MM.1S (cell line): Measurements from ENCODE around the gene PAX7.

Experiments used
- DNase-seq: peaks from one replicate; pipeline ENCODE4 v3.0.0-alpha.2; 2015
- H2AFZ ChIP-seq: fragments of 300-600 bp; sonication (generic); 2 replicates; pipeline ENCODE4 v1.6.0; 2016; ENCODE audit warnings: antibody characterized with exemption, low read length
- H3F3A ChIP-seq: fragments of 300-600 bp; sonication (generic); 2 replicates; pipeline ENCODE4 v1.6.1; 2016; ENCODE audit warnings: mild to moderate bottlenecking, antibody characterized with exemption, low read length, moderate library complexity, mixed read lengths; ENCODE audit not compliant: insufficient read depth
- H3K27ac ChIP-seq: fragments of 300-600 bp; sonication (generic); 2 replicates; pipeline ENCODE4 v1.5.1; 2016; ENCODE audit warnings: mild to moderate bottlenecking, low read length
- H3K27me3 ChIP-seq: fragments of 300-600 bp; sonication (generic); replicated peaks from 2 replicates; pipeline ENCODE4 v1.6.0; 2016; ENCODE audit warnings: low read length; ENCODE audit not compliant: insufficient read depth
- H3K36me3 ChIP-seq: fragments of 300-600 bp; sonication (generic); replicated peaks from 2 replicates; pipeline ENCODE4 v1.6.1; 2016; ENCODE audit warnings: mild to moderate bottlenecking, low read length, mixed read lengths; ENCODE audit not compliant: insufficient read depth
- H3K4me1 ChIP-seq: fragments of 300-600 bp; sonication (generic); 2 replicates; pipeline ENCODE4 v1.6.1; 2016; ENCODE audit warnings: low read length, mixed read lengths
- H3K4me2 ChIP-seq: fragments of 300-600 bp; sonication (generic); 2 replicates; pipeline ENCODE4 v1.6.0; 2016; ENCODE audit warnings: low read depth, low read length
- H3K4me3 ChIP-seq: fragments of 300-600 bp; sonication (generic); 2 replicates; pipeline ENCODE4 v1.5.1; 2016; ENCODE audit warnings: low read length, mixed read lengths
- H3K79me2 ChIP-seq: fragments of 300-600 bp; sonication (generic); 2 replicates; pipeline ENCODE4 v1.6.1; 2016; ENCODE audit warnings: mixed run types, low read length, mixed read lengths
- H3K9ac ChIP-seq: fragments of 300-600 bp; sonication (generic); 2 replicates; pipeline ENCODE4 v1.6.1; 2016; ENCODE audit warnings: low read length, mixed read lengths
- H3K9me2 ChIP-seq: fragments of 300-600 bp; sonication (generic); replicated peaks from 2 replicates; pipeline ENCODE4 v1.6.1; 2016; ENCODE audit warnings: mild to moderate bottlenecking, low read length, mixed read lengths; ENCODE audit not compliant: insufficient read depth
- H3K9me3 ChIP-seq: fragments of 300-600 bp; sonication (generic); replicated peaks from 2 replicates; pipeline ENCODE4 v1.6.1; 2016; ENCODE audit warnings: mild to moderate bottlenecking, low read length, mixed read lengths; ENCODE audit not compliant: insufficient read depth
- H4K20me1 ChIP-seq: fragments of 300-600 bp; sonication (generic); 2 replicates; pipeline ENCODE4 v1.6.1; 2016; ENCODE audit warnings: mild to moderate bottlenecking, low read length, moderate library complexity, mixed read lengths; ENCODE audit not compliant: insufficient read depth
- CTCF ChIP-seq: fragments of 300-600 bp; sonication (generic); IDR thresholded peaks from 2 replicates; pipeline ENCODE4 v1.5.1; 2016; ENCODE audit warnings: antibody characterized with exemption, low read length, mixed read lengths
- EZH2 ChIP-seq: fragments of 300-600 bp; sonication (generic); optimal IDR thresholded peaks from 2 replicates; pipeline ENCODE3; 2017; ENCODE audit warnings: low read depth, mild to moderate bottlenecking, antibody characterized with exemption, low read length, mixed read lengths
- EZH2phosphoT487 ChIP-seq: fragments of 300-600 bp; sonication (generic); IDR thresholded peaks from 2 replicates; pipeline ENCODE4 v1.6.1; 2018; ENCODE audit warnings: antibody characterized with exemption, low read length

The PAX7 gene

DNA sequence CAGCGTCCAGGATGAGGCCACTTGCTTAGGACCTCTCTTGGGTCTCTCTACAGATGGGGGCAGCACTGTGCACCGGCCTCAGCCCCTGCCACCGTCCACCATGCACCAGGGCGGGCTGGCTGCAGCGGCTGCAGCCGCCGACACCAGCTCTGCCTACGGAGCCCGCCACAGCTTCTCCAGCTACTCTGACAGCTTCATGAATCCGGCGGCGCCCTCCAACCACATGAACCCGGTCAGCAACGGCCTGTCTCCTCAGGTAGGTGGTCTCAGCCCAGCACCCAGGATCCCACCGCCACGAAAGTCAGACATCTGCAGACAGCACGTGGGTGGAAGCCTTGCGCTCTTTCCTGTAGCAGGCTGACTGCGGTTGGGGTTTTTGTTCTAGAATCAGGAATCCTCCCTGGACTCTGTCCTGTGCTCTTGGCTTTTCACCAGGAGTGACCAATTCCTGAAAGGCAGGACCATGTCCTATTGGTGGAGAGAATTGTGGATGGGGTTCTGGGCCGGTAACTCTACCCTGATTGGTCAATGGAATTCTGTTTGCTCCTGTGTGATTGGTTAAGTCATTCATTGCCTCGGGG, 72.5 kb downstream of the PAX7 start:
- no peaks in the 10 kb centered on the region for H3K79me2 ChIP-seq
- peaks cover 91% of the 10 kb centered on the region for H3K27me3 ChIP-seq
- H4K20me1 ChIP-seq = no peaks in the 10 kb centered on the region
- H3K4me2 ChIP-seq = no peak overlapping the region
- H3K9ac ChIP-seq = no peak overlapping the region
- TF ChIP-seq EZH2phosphoT487 (no peak), EZH2 (no peak), CTCF (no peak)
- H3K4me1 ChIP-seq = no peaks in the 10 kb centered on the region
- H3K36me3 ChIP-seq = no peaks in the 10 kb centered on the region
- H3F3A ChIP-seq = no peaks in the 10 kb centered on the region
- H2AFZ ChIP-seq = no peak overlapping the region
- no peaks in the 10 kb centered on the region for H3K9me2 ChIP-seq
- no peaks in the 10 kb centered on the region for H3K9me3 ChIP-seq
- H3K27ac ChIP-seq = no peak overlapping the region
- no peak overlapping the region for H3K4me3 ChIP-seq
- DNase-seq = no peak

GRCh38 chr1:18705811-18706210, 75.2 kb downstream of the PAX7 start:
- Histone ChIP-seq H3K27me3 (peaks cover 93% of the 10 kb centered on the region), H3K79me2 (no peaks in the 10 kb centered on the region), H3K4me2 (no peak overlapping the region), H3F3A (no peaks in the 10 kb centered on the region), H3K27ac (no peak overlapping the region), H3K36me3 (no peaks in the 10 kb centered on the region), H2AFZ (no peak overlapping the region), H3K9me3 (no peaks in the 10 kb centered on the region), H3K4me1 (no peaks in the 10 kb centered on the region), H3K9ac (no peak overlapping the region), H3K9me2 (no peaks in the 10 kb centered on the region), H3K4me3 (no peak overlapping the region), H4K20me1 (no peaks in the 10 kb centered on the region)
- TF ChIP-seq EZH2phosphoT487 = no peak
- DNase-seq = peak; percentile 20

DNA sequence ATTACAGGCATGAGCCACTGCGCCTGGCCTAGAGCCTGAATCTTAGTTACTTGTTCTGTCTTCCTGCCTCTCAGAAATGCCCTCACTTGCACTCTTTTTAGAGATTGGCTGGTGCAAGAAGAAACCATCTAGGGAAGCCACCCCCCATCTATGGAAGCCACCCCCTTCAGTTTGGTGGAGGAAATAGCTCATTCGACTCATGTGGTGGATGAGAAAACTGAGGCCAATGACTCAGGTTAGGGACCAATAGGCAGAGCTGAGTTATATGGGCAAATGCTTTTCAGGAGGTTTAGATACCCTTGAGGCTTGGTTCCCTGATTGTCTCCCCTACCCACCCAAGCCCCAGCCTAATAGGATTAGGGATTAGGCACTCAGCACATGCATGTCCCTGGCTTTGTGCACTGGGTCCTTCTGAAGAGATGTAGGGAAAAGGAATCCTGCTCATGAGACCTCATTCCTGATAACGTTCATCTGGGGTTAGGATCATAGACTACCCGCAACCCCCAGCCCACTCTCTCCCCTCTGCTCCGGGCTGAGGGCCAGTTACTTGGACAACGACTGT, 77.1 kb downstream of the PAX7 start:
- Histone ChIP-seq H3K27me3 (peaks cover 96% of the 10 kb centered on the region), H3K4me2 (no peak overlapping the region), H3K36me3 (no peaks in the 10 kb centered on the region), H3K79me2 (no peaks in the 10 kb centered on the region), H3F3A (no peaks in the 10 kb centered on the region), H3K9me2 (no peaks in the 10 kb centered on the region), H2AFZ (no peak overlapping the region), H3K9ac (no peak overlapping the region), H4K20me1 (no peaks in the 10 kb centered on the region), H3K4me3 (no peak overlapping the region), H3K9me3 (no peaks in the 10 kb centered on the region), H3K27ac (no peak overlapping the region), H3K4me1 (no peaks in the 10 kb centered on the region)
- TF ChIP-seq EZH2 = no peak
- no peak for TF ChIP-seq EZH2phosphoT487
- no peak for TF ChIP-seq CTCF
- no peak for DNase-seq

DNA sequence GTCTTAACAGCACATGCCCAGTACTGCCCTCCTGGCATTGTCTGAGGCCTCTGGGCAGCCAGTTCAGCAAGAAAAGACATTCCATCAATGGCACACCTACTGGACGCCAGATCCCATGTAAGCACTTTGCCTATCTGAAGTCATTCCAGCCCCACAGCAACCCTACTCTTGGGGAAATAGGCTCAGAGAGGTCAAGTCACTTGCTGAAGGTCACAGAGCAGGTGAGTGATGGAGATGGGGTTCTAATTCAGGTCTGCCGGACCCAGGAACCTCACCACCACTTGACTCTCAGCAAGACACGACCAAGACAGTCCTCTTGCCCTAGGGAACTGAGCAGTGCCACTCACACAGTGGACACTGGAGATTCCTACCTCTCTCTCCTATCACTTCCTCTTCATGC, 79.4 kb downstream of the PAX7 start:
- 0 out of 2 replicates have a peak, but pooled peaks cover 2% of the 10 kb centered on the region for H4K20me1 ChIP-seq
- no peak overlapping the region for H3K9ac ChIP-seq
- no peaks in the 10 kb centered on the region for H3K9me3 ChIP-seq
- DNase-seq = no peak
- no peak overlapping the region for H3K4me2 ChIP-seq
- H2AFZ ChIP-seq = no peak overlapping the region
- TF ChIP-seq CTCF (no peak), EZH2 (no peak), EZH2phosphoT487 (no peak)
- H3K27me3 ChIP-seq = peaks cover 95% of the 10 kb centered on the region
- H3K9me2 ChIP-seq = no peaks in the 10 kb centered on the region
- no peak overlapping the region for H3K27ac ChIP-seq
- no peaks in the 10 kb centered on the region for H3K79me2 ChIP-seq
- H3K4me3 ChIP-seq = no peak overlapping the region
- no peaks in the 10 kb centered on the region for H3F3A ChIP-seq
- H3K4me1 ChIP-seq = no peaks in the 10 kb centered on the region
- no peaks in the 10 kb centered on the region for H3K36me3 ChIP-seq
